ENCODE data around the gene CENATAC. TPM values are rescaled to one million over a fixed set of nuclear protein-coding genes. Genes with fewer than 3 reads are reported as not detected.

The CENATAC gene
- 100 to 1,000 TPM in 1 of 4 donors, 10 to 100 TPM in 3; 39.0 to 114 (median 54.9) TPM for total RNA-seq

- TF ChIP-seq, protein P1, sequence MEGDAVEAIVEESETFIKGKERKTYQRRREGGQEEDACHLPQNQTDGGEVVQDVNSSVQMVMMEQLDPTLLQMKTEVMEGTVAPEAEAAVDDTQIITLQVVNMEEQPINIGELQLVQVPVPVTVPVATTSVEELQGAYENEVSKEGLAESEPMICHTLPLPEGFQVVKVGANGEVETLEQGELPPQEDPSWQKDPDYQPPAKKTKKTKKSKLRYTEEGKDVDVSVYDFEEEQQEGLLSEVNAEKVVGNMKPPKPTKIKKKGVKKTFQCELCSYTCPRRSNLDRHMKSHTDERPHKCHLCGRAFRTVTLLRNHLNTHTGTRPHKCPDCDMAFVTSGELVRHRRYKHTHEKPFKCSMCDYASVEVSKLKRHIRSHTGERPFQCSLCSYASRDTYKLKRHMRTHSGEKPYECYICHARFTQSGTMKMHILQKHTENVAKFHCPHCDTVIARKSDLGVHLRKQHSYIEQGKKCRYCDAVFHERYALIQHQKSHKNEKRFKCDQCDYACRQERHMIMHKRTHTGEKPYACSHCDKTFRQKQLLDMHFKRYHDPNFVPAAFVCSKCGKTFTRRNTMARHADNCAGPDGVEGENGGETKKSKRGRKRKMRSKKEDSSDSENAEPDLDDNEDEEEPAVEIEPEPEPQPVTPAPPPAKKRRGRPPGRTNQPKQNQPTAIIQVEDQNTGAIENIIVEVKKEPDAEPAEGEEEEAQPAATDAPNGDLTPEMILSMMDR (IDR thresholded peaks at IDR 0.05; ENCODE audit: low read depth), result no peak
Measured at GRCh38 chr11:118997627-118998387, at the start of gene CENATAC. TSS of gene CENATAC (plus strand) at chr11:118998138. CDS start at chr11:118998198, 60 bp downstream.

GRCh38 chr11:118953265-118953664, 44.7 kb upstream of the CENATAC start:
- TF ChIP-seq, protein P1 (IDR thresholded peaks at IDR 0.05; ENCODE audit: low read depth), result no peak

GRCh38 chr11:118956094-118956846, 41.7 kb upstream of the CENATAC start, which contains the start of gene UPK2:
TSS of gene UPK2 (plus strand) at chr11:118956298. CDS start at chr11:118956351, 53 bp downstream.
- TF ChIP-seq, protein P1 (IDR thresholded peaks at IDR 0.05; ENCODE audit: low read depth), result no peak

GRCh38 chr11:118956847-118957469, 41.0 kb upstream of the CENATAC start:
- TF ChIP-seq, protein P1 (IDR thresholded peaks at IDR 0.05; ENCODE audit: low read depth), result no peak

- TF ChIP-seq, protein P1 (IDR thresholded peaks at IDR 0.05; ENCODE audit: low read depth), result no peak
Measured at GRCh38 chr11:118957549-118957948, 40.4 kb upstream of the CENATAC start.

DNA sequence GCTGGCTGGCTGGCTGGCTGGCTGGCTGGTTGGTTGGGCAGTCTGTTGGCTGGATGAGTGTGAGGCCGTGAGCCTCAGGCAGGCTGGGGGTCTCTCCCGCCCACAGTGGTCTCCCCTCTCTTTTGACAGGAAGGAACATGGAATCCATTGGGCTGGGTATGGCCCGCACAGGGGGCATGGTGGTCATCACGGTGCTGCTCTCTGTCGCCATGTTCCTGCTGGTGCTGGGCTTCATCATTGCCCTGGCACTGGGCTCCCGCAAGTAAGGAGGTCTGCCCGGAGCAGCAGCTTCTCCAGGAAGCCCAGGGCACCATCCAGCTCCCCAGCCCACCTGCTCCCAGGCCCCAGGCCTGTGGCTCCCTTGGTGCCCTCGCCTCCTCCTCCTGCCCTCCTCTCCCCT, 40.0 kb upstream of the CENATAC start:
- TF ChIP-seq, protein P1 (IDR thresholded peaks at IDR 0.05; ENCODE audit: low read depth), result no peak

DNA sequence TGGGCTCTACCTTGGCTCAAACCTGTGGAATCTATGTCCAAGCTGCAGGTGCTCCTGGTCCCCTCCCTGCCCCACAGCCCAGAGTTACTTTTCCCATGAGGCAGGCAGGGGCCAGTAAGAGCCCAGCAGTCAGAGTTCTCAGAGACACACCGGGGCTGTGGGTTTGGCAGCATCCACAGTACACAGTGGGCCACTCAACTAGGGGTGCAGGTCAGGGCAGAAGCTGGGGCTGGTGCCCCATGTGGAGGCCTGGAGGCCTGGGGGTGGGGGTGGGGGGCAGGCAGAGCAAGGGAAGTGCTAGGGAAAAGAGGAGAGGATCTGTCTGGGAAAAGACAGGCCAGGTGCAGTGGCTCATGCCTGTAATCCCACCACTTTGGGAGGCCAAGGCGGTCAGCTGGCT, 39.4 kb upstream of the CENATAC start:
- TF ChIP-seq, protein P1 (IDR thresholded peaks at IDR 0.05; ENCODE audit: low read depth), result no peak
